GM12872 (cell line): ENCODE results near the gene DYNC1LI2.

Source experiments
- TF ChIP-seq, protein P1 (sequence below): IDR thresholded peaks from 3 replicates; pipeline ENCODE4 v1.5.1; 2011; ENCODE audit warnings: low read depth, mild to moderate bottlenecking, low read length, moderate library complexity; ENCODE audit not compliant: insufficient read depth

Gene DYNC1LI2

DNA sequence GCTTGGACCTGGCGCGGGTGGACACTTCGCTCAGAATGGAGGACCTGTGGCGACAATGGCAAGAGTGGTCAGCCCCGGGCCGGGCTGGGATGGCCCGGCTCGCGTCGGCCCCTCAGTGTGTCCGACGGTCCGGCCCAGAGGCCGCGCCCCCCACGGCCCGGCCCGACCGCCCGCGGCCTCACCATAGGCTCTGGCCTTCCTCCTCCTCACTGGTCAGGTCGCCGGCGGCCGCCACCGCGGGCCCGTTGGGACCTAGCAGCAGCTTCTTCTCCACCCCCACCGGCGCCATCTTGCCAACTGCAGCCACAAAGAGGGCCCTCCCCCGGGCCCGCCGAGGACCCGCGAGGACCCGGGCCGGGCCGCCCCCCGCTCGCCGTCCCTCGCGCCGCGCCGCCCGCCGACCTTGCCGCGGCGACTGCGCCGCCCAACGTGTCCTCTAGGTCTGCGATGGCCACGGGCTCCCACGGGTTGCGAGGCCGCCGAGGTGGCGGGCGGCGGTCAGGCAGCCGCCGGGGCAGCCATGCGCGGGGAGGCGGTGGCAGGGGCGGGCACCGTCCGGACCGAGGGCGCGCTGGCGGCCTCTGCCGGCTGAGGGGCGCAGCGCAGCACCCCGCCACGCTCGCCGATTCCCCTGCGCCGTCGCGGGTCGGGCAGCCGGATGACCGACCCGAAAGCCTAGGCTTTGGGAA, at the start of gene DYNC1LI2:
DYNC1LI2 (minus strand) TSS at position 307 of the 689 bp plus-strand sequence; CDS start at position 289, 18 bp downstream.
- TF ChIP-seq, protein P1, sequence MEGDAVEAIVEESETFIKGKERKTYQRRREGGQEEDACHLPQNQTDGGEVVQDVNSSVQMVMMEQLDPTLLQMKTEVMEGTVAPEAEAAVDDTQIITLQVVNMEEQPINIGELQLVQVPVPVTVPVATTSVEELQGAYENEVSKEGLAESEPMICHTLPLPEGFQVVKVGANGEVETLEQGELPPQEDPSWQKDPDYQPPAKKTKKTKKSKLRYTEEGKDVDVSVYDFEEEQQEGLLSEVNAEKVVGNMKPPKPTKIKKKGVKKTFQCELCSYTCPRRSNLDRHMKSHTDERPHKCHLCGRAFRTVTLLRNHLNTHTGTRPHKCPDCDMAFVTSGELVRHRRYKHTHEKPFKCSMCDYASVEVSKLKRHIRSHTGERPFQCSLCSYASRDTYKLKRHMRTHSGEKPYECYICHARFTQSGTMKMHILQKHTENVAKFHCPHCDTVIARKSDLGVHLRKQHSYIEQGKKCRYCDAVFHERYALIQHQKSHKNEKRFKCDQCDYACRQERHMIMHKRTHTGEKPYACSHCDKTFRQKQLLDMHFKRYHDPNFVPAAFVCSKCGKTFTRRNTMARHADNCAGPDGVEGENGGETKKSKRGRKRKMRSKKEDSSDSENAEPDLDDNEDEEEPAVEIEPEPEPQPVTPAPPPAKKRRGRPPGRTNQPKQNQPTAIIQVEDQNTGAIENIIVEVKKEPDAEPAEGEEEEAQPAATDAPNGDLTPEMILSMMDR = peak; percentile 78

DNA sequence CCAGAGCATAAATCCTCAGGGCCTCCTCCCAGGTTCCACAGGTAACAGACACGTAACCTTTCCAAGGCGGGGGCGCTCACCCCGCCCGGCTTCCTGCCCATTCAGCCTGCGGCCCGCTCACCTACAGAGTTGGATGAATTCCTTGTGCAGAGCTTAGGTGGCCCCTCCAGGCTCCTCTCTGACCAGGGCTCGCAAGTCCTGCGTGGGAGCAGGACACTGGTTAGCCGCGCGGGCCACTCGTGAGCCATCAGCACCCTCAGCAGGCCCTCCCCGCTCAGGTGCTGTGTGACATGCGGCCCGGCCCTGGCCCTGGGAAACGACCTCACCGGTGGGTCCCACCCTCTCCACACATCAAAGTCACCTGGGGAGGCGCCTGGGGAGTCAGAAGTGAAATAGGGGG, 49.4 kb upstream of the DYNC1LI2 start:
- TF ChIP-seq, protein P1 = no peak

DNA sequence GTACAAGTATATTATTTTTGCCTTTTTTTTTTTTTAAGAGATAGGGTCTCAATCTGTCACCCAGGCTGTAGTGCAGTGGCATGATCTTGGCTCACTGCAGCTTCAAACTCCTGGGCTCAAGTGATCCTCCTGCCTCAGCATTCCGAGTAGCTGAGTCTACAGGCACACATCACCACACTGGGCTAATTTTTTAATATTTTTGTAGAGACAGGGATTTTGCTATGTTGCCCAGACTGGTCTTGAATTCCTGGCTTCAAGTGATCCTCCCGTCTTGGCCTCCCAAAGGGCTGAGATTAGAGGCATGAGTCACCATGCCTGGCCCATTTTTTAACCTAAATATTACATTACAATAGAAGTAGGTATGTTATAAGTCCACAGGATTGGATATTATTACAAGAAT, 46.8 kb upstream of the DYNC1LI2 start:
- TF ChIP-seq, protein P1 = no peak

DNA sequence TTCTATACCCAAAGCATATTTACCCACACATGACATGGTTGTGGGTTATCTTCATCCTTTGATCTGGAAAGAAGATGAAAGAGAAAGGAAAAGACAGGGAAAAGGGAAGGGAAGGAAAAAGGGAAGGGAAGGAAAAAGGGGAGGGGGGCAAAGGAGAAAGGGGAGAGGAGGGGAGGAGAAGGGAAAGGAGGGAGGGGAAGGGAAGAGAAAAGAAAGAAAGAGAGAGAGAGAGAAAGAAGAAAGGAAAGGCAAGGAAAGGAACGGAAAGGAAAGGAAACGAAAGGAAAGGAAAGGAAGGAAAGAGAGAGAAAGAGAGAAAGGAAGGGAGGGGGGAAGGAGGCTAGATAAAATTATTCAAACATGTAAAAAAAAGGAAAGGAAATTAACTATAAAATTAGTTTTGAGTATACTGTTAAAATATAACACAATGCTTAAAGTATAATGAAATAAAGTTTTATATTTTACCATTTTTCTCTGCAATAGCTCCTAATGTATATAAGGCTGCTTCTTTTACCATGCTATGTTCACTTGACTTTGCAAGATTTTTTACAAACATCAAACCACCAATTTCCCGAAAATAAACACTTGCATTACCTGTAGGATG, 38.8 kb upstream of the DYNC1LI2 start:
- TF ChIP-seq, protein P1 = no peak

DNA sequence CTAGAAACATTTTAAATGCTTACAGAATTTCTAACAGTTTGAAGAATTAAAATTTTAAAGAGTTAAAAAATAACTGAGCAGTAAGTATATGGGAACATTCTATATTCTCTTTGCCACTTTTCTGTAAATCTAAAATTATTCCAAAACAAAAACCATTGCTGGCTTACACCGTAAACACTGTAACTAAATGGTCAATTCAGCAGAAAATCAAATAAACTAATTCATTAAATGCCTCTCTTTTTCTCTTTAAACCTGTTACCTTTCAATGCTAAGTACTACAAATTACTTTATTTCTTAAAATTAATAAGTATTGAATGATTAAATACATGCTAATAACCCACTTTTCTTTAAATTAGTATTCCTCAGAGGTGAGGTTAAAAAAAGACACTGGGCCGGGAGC, 36.0 kb upstream of the DYNC1LI2 start:
- TF ChIP-seq, protein P1 = no peak

DNA sequence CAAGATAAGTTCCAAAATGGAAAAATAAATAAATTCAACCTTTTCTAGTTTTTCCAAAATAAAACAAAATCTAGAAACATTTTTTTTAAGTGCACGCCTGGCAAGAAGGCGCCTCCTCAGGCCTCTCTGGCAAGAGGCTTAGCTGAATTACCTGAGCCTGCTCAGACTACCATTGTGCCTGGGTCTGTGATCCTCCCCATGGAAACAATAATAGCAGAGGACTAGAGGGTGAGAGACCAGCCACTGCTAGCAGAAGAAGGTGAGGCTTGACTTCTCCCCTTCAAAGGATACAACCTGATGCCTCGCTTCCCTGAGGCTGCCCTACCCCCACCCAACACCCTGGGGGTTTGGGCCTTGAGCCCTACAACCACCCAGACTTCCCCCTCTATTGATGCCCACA, 35.1 kb upstream of the DYNC1LI2 start:
- TF ChIP-seq, protein P1 = no peak

DNA sequence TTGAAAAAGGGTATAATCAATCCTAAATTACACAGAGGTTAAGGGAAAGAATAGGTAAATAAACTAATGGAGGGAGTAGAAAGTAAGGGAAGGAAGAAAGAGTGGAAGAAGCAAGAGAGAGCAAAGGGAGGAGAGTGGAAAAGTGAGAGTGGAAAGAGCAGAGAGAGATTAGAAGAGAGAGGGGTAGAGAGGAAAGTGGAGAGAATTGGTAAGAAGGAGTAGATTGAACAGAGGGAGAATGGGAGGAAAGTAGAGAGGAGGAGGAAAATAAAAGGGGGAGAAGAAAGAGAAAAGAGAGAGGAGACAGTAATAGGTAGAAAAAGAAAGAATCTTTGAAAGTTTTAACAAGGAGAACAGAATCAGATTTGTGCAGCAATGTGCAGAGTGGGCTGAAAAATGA, 25.0 kb upstream of the DYNC1LI2 start:
- TF ChIP-seq, protein P1 = no peak
